BJ (cell line): ENCODE measurements around the gene RTL10. TPM values are rescaled to one million over a fixed set of nuclear protein-coding genes. Genes with fewer than 3 reads are reported as not detected.

ENCODE experiments used
- CTCF ChIA-PET: fragments of 350-600 bp; formaldehyde crosslinking; extraction: SDS; loops from one replicate; lab custom pipeline; 2021; ENCODE audit warnings: antibody characterized with exemption, inconsistent platforms; lab: Yijun Ruan, JAX
- POLR2A ChIA-PET: fragments of 300-600 bp; sonication (Branson Sonifier 250); formaldehyde crosslinking; extraction: SDS; loops from one replicate; lab custom pipeline; 2021; ENCODE audit warnings: antibody characterized with exemption; lab: Charles Lee
- DNase-seq: peaks from one replicate; pipeline ENCODE4 v3.0.0-alpha.2; 2011; ENCODE audit warnings: low read depth
- H3K27me3 ChIP-seq: 2 replicates; pipeline ENCODE4 v1.6.0; 2011; ENCODE audit warnings: low read length; ENCODE audit not compliant: control insufficient read depth, insufficient read depth
- H3K36me3 ChIP-seq: 2 replicates; pipeline ENCODE4 v1.5.1; 2011; ENCODE audit warnings: low read length; ENCODE audit not compliant: control insufficient read depth, insufficient read depth
- H3K4me3 ChIP-seq: 2 replicates; pipeline ENCODE4 v1.5.1; 2011; ENCODE audit warnings: low read depth, mild to moderate bottlenecking, control low read depth, low read length
- CTCF ChIP-seq: IDR thresholded peaks from 2 replicates; pipeline ENCODE4 v1.5.1; 2011; ENCODE audit warnings: low read depth, mild to moderate bottlenecking, control low read depth, inconsistent platforms, low read length, moderate library complexity; ENCODE audit not compliant: insufficient read depth
- polyA plus RNA-seq: library from polyadenylated mRNA; depleted of rRNA; stranded (reverse); fragments of >200 nt; gene quantifications from 2 replicates; pipeline ENCODE4 v1.2.3, GENCODE V29; 2011

RTL10 gene
- polyA plus RNA-seq, 1 experiment = 18.9 TPM

- H3K36me3 ChIP-seq = no peaks in the 10 kb centered on the region
- DNase-seq = no peak
- CTCF ChIA-PET = no interaction called here
- no peak for TF ChIP-seq CTCF
- POLR2A ChIA-PET = no interaction called here
- H3K27me3 ChIP-seq = no peaks in the 10 kb centered on the region
- no peak overlapping the region for H3K4me3 ChIP-seq
Measured at GRCh38 chr22:19815823-19816290, 38.8 kb downstream of the RTL10 start.

- ChIA-PET POLR2A (no interaction called here), CTCF (interaction anchor here (0.6 kb wide), 1 partner anchor 115 kb away, joined by 6 read pairs; no protein-coding TSS in a partner anchor)
- no peak for TF ChIP-seq CTCF
- no peak for DNase-seq
- no peak overlapping the region for H3K4me3 ChIP-seq
- H3K27me3 ChIP-seq = no peaks in the 10 kb centered on the region
- no peaks in the 10 kb centered on the region for H3K36me3 ChIP-seq
Measured at GRCh38 chr22:19815093-19815822, 39.4 kb downstream of the RTL10 start.

- Histone ChIP-seq H3K27me3 (no peaks in the 10 kb centered on the region), H3K36me3 (no peaks in the 10 kb centered on the region), H3K4me3 (no peak overlapping the region)
- CTCF ChIA-PET = interaction anchor here (0.6 to 1.5 kb wide), 3 partner anchors 14 to 96 kb away, joined by 3 to 4 read pairs (median 3); no protein-coding TSS in a partner anchor
- POLR2A ChIA-PET = no interaction called here
- no peak for TF ChIP-seq CTCF
- no peak for DNase-seq
Measured at GRCh38 chr22:19814428-19814827, 40.2 kb downstream of the RTL10 start.

- POLR2A ChIA-PET = no interaction called here
- CTCF ChIA-PET = interaction anchor here (1.5 kb wide), 1 partner anchor 12 kb away, joined by 4 read pairs; no protein-coding TSS in a partner anchor
- no peak for TF ChIP-seq CTCF
- DNase-seq = no peak
- Histone ChIP-seq H3K36me3 (no peaks in the 10 kb centered on the region), H3K27me3 (no peaks in the 10 kb centered on the region), H3K4me3 (no peak overlapping the region)
Measured at GRCh38 chr22:19812910-19813309, 41.8 kb downstream of the RTL10 start.
